VCaP (cell line): Measurements from ENCODE around the gene COL6A1.

Source experiments
- H3K27ac ChIP-seq: fragments of 450-650 bp; 2 replicates; pipeline ENCODE4 v1.5.1; 2017
- CTCF ChIP-seq: fragments of 450-650 bp; conservative IDR thresholded peaks from 2 replicates; pipeline ENCODE4 v1.5.1; 2017; ENCODE audit warnings: mild to moderate bottlenecking, moderate library complexity

Gene COL6A1

GRCh38 chr21:46011267-46011967 is 29.8 kb downstream of the COL6A1 start:
- TF ChIP-seq CTCF: no peak
- H3K27ac ChIP-seq: no peak overlapping the region

- TF ChIP-seq CTCF: no peak
- no peak overlapping the region for H3K27ac ChIP-seq
These were observed 30.6 kb downstream of the COL6A1 start for GRCh38 chr21:46012154-46012553.

- no peak for TF ChIP-seq CTCF
- H3K27ac ChIP-seq: no peak overlapping the region
These were observed 33.3 kb downstream of the COL6A1 start for GRCh38 chr21:46014828-46015227.

GRCh38 chr21:46017148-46017547 is 35.6 kb downstream of the COL6A1 start:
- TF ChIP-seq CTCF: no peak
- no peak overlapping the region for H3K27ac ChIP-seq

- TF ChIP-seq CTCF: no peak
- H3K27ac ChIP-seq: no peak overlapping the region
These were observed 36.1 kb downstream of the COL6A1 start for GRCh38 chr21:46017695-46018094.

GRCh38 chr21:46018615-46019014 is 37.0 kb downstream of the COL6A1 start:
- no peak for TF ChIP-seq CTCF
- H3K27ac ChIP-seq: no peak overlapping the region

- TF ChIP-seq CTCF: no peak
- H3K27ac ChIP-seq: no peak overlapping the region
These were observed 39.0 kb downstream of the COL6A1 start for GRCh38 chr21:46020581-46020980.
